ENCODE results near the gene MRPS16.
"Not testable (repeated sequence)": the region's sequence is repeated elsewhere in the genome, so short reads cannot be mapped to it uniquely, and the experiment has no call there.

Gene MRPS16

GRCh38 chr10:73252445-73253224 lies at the start of gene MRPS16:
Gene MRPS16, minus strand, starts transcription at chr10:73252644. Its CDS starts 162 bp downstream, at chr10:73252482.
- DNase-seq, result peak; percentile 99

GRCh38 chr10:73296946-73297345 lies 44.5 kb upstream of the MRPS16 start:
- DNase-seq, result peak; percentile 40

GRCh38 chr10:73293461-73293860 lies 41.0 kb upstream of the MRPS16 start:
- DNase-seq, result no peak

GRCh38 chr10:73289958-73290357 lies 37.5 kb upstream of the MRPS16 start:
- DNase-seq, result no peak

GRCh38 chr10:73287441-73287840 lies 35.0 kb upstream of the MRPS16 start:
- no peak for DNase-seq

- no peak for DNase-seq
Measured at GRCh38 chr10:73281097-73281496, 28.7 kb upstream of the MRPS16 start.

GRCh38 chr10:73264423-73264822 lies 12.0 kb upstream of the MRPS16 start:
- DNase-seq, result no peak

- DNase-seq, result peak; percentile 64
Measured at GRCh38 chr10:73263693-73264347, 11.4 kb upstream of the MRPS16 start.

GRCh38 chr10:73262880-73263555 lies 10.6 kb upstream of the MRPS16 start:
- DNase-seq, result no peak

GRCh38 chr10:73262105-73262730 lies 9.8 kb upstream of the MRPS16 start:
- peak; percentile 62 for DNase-seq

- no peak for DNase-seq
Measured at GRCh38 chr10:73261362-73261995, 9.0 kb upstream of the MRPS16 start.

- not testable (repeated sequence) for DNase-seq
Measured at GRCh38 chr10:73258612-73259011, 6.2 kb upstream of the MRPS16 start.

- DNase-seq, result peak; percentile 65
Measured at GRCh38 chr10:73253225-73253555, 746 bp upstream of the MRPS16 start.

- peak; percentile 60 for DNase-seq
Measured at GRCh38 chr10:73251683-73252444, 580 bp downstream of the MRPS16 start.

GRCh38 chr10:73248259-73248724 lies 4.2 kb downstream of the MRPS16 start:
- no peak for DNase-seq

- peak; percentile 41 for DNase-seq
Measured at GRCh38 chr10:73247509-73248258, 4.8 kb downstream of the MRPS16 start.

GRCh38 chr10:73246646-73247508 lies 5.6 kb downstream of the MRPS16 start, which contains the start of gene DNAJC9:
Gene DNAJC9, minus strand, starts transcription at chr10:73247255. Its CDS starts 66 bp downstream, at chr10:73247189.
- peak; percentile 97 for DNase-seq

- DNase-seq, result no peak
Measured at GRCh38 chr10:73246322-73246645, 6.2 kb downstream of the MRPS16 start.

GRCh38 chr10:73244866-73245477 lies 7.5 kb downstream of the MRPS16 start:
- peak; percentile 97 for DNase-seq

GRCh38 chr10:73239908-73240307 lies 12.5 kb downstream of the MRPS16 start:
- DNase-seq, result no peak
